ENCODE data around the gene SDK1.
"Not testable (repeated sequence)": the region's sequence is repeated elsewhere in the genome, so short reads cannot be mapped to it uniquely, and the experiment has no call there.

SDK1 gene

DNA sequence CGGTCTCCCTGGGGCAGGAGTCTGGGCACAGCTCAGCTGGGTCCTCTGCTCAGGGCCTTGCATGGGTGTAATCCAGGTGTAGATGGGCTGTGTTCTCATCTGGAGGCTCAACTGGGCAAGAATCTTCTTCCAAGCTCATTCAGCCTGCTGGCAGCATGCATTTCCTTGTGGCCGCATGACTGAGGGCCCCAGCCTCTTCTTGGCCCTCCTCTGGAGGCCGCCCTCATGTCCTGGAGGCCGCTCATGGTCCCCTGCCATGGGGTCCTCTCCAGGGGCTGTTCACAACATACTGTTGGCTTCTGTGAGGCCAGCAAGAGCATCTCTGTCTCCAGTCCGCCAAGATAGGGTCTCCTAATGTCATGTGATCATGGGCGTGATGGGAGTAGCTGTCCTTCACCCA is 943.6 kb downstream of the SDK1 start:
- DNase-seq (ENCODE audit: low read depth in 2 of 2): no peak

DNA sequence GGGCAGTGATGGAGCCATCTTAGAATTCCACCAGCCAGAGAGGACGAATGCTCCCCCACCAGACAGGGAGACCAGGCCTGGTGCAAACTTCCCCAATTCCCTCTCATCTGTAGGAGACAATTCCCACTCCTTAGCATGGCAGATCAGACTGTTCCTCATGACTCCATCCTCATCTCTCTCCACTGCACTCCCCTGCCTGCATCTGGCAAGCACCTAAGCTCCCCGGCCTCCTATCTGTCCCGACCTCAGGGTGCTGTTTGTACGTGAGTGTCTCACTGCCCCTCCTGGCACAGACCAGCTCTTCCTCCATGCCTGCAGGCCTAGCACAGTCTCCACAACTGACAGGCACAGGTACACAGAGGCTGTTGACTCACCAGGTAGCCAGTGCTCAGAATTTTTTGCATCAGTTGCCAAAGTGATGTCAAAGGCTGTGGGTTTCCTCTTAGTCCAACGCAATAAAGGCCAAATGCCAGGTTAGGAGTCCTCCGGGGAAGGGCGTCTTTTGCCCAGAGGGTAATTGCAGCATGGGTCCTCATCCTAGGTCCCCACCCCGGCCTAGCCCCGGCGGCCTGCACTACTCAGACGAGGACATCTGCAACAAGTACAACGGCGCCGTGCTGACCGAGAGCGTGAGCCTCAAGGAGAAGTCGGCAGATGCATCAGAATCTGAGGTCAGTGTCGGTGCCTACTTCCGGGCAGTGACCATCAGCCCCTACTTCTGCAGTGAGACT is 944.2 kb downstream of the SDK1 start:
- no peak for DNase-seq (ENCODE audit: low read depth in 2 of 2)

DNA sequence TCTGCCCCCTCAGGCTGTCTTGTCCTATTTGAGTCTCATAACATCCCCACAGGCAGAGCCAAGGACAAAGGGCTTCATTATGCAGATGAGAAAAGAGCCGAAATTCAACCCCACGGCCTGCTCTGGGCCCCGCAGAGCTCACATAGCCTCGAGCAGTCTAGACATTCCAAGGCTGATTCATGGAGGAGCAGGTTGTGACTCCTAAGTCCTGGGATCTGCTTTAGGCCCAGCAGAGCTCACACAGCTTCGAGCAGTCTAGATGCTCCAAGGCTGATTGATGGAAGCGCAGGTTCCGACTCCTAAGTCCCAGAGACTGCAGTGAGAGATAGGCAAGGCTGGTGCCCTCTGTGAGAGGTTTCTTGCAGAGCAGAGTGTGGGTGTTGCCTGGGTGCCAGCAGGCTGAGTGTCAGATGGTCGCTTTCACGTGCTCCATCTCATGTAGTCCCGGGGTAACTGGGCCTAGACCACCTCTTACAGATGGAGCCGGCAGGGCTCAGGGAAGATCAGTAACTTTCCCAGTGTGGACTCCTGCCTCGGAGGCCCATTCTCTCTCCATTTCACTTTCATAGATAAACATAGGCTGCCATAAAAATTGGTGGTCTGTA is 944.9 kb downstream of the SDK1 start:
- no peak for DNase-seq (ENCODE audit: low read depth in 2 of 2)

DNA sequence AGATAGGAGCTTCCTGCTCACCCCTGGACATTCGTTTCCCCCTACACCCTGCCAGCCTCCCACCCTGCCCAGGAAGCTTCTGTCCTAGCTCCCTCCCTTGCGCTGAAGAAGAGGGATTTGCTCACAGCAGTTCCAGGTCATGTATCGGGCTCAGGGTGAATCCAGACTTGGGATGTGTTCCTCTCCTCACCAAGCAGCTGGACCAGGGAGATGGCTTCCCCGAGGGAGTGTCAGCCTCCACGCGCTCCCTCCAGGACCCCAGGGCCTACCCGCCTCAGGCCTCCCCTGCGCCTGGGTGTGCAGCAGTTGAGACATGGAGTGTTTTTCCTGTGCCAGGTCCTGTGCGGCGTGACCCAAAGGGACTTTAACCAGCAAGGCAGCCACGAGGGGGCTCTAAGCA is 945.5 kb downstream of the SDK1 start:
- DNase-seq (ENCODE audit: low read depth in 2 of 2): no peak

DNA sequence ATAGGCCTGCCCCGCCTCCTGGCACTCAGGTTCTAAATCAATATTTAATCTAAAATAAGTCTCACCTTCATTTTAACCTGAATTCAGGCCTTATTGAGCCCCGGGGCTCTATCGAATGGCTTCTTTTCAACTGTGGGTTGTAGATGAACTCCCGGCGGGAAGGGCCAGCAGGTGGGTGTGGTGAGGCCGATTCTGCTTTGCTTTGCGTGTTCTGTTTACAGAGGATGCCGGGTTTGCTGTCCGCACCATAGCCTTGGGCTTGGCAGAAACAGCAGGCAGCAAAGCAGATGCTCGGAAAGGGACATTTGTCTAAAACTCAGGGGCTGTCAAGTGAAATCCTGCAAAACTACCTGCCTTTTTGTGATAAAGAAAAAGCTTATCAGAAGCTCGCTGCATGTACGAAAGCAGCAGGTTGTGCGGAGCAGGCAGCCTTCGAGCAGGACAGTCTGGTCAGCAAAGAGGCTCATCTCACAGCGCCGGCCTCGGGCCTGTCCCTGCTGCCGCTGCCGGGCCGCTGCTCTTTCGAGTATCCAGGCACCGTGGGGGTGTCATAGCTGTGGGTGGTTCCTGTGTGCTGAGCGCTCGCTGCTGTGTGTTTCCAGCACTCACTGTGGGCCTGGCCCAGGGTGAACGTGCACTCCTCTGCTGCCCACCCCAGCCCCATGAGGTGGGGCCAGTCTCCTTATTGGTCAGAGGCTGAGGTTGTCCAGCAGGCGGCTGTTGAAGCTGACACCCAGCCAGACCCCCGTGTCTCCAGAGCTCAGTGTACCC is 946.2 kb downstream of the SDK1 start:
- no peak for DNase-seq (ENCODE audit: low read depth in 2 of 2)

DNA sequence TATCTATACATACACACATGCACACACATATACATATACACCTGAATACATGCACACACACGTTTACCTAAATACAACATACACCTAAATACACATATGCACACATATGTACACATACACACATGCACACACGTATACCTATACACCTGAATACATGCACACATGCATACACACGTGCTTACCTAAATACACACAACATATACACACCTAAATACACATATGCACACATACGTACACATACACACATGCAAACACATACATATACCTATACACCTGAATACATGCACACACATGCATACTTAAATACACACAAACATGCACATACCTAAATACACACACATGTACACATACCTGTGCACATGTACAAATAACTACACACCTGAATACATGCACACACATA is 947.2 kb downstream of the SDK1 start:
- DNase-seq (ENCODE audit: low read depth in 2 of 2): no peak

DNA sequence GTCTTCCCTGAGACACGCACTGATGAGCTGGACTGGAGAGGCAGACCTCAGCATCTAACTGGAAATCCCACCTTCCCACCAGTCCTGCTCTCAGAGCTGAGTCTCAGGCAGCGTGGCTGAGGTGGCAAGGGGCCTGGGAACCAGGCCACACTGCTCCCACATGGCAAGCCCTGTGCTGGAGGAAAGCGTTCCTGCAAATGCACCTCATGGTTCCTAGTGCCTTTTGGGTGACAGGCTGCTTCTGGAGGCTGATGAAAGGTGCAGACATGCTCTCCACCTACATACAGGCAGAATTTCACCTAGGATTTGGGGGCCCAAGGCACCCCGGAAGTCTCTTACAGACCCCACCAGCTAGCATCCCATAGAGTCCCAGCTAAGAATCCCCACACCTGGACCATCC is 948.2 kb downstream of the SDK1 start:
- DNase-seq (ENCODE audit: low read depth in 2 of 2): no peak

DNA sequence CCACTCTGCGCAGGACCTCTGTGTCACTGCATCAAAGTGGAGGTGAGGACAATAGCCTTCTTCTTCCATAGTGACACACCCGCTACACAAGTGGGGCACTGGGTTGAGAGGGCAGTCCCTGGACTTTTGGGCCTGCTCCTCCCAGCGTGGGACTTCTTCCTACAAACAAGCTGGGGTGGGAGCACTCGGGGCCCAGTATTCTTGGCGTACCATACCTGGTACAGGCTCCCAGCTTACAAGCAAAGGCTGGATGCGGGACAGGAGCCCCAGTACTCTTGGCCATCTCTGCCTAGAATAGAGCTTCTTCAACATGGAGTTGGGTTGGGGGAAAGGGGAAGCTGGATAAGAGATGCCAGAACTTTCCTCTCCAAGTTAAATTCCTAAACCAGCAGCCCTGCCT is 954.3 kb downstream of the SDK1 start:
- DNase-seq (ENCODE audit: low read depth in 2 of 2): no peak

DNA sequence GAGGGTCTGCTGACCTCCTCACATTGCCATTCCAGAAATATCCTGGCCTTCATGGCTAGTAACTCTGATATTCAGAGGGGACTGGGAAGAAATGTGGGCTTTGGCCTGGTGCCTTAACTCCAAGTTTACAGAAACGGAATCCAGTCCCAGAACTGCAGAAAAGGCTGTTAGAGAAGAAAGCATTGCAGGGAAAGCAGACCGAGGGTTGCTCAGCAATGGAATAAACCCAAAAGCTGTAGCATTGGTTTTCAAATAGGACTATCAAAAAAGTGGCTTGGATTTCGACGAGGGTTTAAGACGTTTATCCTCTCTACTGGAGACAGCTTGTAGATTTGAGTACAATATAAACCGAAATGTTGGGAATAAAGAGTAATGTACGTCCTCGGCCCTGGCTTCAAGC is 955.2 kb downstream of the SDK1 start:
- no peak for DNase-seq (ENCODE audit: low read depth in 2 of 2)

DNA sequence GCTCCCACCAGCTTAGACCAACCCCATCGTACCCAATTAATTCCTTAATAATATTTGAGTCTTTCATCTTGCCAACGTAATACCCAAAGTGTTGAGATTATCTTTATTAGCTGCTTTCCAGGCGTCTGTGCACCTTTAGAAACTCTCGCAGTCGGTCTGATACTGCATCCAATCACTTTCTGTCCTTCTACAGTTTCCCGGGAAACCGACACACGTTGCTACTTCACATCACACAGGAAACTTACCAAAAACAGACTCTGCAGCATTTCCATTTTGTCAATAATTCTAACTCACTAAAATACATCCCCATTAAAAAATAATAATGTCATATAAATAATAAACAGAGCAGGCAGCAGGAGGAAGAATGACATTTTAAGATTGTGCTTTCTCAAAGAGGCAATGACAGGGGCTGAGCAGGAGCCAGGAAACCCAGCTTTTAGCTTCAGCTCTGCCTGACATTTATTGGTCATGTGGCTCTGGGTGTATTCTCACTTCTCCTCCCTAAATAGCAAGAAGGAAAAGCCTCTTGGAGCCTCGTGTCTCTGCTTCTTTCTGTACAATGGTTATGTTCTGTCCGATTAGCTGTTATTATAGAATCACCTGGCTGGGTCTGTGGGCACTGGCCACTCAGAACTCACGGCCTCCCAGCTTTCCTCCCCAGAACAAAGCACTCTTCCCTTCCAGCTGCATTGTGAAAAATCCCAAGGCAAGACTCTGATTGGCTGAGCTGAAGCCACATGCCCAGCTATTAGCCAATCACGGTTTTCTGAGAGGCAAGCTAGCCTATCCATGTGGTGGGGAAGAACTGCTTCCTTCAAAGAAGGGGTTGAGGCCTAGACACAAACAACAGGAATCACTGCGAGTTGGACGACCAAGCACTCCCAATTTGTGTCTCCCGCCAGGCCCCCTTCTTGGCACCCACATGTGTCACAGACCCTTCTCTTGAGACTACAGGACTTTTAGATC is 956.4 kb downstream of the SDK1 start:
- no peak for DNase-seq (ENCODE audit: low read depth in 2 of 2)

DNA sequence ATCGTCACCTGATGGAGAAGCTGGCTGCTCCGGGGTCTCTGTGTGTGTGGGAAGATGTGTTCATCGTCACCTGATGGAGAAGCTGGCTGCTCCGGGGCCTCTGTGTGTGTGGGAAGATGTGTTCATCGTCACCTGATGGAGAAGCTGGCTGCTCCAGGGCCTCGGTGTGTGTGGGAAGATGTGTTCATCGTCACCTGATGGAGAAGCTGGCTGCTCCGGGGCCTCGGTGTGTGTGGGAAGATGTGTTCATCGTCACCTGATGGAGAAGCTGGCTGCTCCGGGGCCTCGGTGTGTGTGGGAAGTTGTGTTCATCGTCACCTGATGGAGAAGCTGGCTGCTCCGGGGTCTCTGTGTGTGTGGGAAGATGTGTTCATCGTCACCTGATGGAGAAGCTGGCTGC is 959.1 kb downstream of the SDK1 start:
- not testable (repeated sequence) for DNase-seq (ENCODE audit: low read depth in 2 of 2)

DNA sequence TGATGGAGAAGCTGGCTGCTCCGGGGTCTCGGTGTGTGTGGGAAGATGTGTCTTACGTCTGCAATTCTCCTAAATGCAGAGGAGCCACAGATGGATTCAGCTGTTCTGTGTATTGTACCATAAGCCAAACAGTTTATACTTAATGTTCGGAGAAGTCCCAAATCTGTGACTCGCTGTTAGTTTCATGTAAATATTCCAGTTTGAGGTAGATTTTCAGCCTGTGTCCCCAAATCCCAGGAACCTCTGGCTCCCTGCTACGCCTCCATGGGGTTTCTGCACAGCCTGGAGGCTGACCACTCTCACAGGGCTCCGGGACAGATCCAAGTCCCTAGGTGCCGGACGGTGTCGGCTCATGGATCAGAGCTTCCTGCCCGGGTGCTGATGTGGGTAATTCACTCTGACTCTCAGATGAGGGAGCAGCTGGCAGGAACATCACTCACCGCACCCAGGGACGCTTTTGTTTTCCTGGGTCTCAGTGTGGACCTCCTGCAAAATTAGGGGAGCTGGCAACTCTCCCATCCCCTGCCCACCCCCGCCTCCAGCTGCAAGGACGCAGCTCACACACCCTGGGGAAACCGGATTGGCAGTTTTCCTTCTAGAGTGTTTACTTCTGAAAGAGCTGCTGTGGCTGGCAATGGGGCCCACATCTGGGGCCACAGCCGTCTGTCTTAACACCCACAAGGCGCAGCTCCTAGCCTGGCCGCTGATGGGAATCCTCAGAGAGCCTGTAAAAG is 960.0 kb downstream of the SDK1 start:
- DNase-seq (ENCODE audit: low read depth in 2 of 2): no peak

DNA sequence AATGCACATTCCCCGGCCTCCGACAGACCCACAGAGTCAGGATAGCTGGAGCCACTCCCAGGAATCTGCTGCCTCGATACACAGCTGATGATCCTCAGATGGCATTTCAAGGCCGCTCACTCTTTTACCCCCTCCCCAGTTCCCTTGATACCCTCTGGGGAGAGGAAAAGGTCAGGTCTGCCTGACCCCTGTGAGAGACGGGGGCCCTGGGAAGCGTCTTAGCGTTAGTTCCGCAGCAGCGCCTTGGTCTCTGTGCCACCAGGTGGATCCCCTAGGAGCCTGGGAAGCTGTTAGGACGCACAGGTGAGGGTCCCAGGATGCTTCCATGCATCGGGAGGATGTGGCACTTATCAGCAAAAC is 960.5 kb downstream of the SDK1 start:
- DNase-seq (ENCODE audit: low read depth in 2 of 2): no peak

DNA sequence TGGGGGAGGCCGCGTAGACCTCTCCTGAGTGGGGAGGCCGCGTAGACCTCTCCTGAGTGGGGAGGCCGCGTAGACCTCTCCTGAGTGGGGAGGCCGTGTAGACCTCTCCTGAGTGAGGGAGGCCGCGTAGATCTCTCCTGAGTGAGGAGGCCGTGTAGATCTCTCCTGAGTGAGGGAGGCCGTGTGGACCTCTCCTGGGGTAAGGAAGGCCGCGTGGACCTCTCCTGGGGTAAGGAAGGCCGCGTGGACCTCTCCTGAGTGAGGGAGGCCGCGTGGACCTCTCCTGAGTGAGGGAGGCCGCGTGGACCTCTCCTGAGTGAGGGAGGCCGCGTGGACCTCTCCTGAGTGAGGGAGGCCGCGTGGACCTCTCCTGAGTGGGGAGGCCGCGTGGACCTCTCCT is 963.2 kb downstream of the SDK1 start:
- not testable (repeated sequence) for DNase-seq (ENCODE audit: low read depth in 2 of 2)

DNA sequence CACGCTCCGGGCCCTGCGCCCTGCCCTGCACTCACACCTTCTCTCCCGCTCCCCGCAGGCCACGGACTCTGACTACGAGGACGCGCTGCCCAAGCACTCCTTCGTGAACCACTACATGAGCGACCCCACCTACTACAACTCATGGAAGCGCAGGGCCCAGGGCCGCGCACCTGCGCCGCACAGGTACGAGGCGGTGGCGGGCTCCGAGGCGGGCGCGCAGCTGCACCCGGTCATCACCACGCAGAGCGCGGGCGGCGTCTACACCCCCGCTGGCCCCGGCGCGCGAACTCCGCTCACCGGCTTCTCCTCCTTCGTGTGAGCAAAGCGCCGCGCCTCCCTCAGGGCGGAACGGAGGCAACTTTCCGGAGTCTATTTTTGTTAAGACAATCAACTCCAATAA is 964.0 kb downstream of the SDK1 start:
- no peak for DNase-seq (ENCODE audit: low read depth in 2 of 2)

DNA sequence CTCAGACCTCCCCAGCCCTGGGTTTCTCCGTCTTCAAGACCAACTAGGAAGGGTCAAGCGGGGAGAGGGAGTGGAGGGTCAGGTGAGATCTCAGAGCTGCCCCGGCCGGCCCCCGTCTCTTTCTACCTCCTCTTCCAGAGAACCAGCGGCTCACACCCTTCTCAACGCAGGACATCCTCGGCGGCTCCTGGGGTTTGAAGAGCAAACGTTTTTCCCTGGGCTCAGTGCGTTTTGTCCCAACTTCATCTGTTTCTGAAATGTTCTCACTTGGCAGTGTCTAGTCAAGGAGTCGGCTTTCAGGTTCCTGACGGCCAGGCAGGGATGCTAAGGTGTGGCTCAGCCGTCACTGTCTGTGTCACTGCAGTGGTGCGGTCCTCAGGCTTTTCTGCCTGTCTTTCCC is 964.6 kb downstream of the SDK1 start:
- no peak for DNase-seq (ENCODE audit: low read depth in 2 of 2)

DNA sequence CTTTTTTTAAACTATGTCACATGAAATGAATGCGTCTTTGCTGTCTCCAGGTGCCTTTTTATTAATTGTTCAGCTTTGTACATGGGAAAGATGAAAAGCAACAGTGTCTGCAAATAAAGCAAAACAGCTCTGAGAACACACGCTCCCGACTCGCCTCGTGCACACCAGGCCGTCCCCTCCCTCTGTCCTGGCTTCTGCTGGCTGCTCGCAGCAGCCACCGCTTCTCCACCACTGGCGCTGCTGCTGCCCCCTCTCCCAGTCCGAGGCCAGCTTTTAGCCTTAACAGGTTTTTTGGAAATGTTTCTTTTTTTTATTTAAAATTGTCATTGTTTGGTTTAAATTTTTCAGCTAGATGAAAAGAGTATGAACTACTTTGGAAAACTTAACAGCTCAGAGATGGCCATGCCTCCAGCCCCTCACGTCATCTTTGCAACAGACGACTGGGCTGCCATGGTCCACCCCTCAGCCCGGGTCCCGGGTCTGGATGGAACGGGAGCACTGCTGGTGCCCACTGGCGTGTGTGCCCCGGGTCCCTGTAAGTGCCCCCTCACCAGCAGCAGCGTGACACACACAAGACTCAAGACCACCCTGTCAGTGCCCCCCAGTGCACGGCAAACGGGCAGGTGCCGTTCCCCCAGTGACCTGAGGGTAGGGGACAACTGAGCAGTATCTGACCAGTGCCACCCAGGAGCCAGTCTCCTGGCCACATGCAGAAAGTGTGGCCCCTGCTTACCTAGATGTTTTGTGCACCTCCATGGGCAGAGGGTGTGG is 965.4 kb downstream of the SDK1 start:
- no peak for DNase-seq (ENCODE audit: low read depth in 2 of 2)

DNA sequence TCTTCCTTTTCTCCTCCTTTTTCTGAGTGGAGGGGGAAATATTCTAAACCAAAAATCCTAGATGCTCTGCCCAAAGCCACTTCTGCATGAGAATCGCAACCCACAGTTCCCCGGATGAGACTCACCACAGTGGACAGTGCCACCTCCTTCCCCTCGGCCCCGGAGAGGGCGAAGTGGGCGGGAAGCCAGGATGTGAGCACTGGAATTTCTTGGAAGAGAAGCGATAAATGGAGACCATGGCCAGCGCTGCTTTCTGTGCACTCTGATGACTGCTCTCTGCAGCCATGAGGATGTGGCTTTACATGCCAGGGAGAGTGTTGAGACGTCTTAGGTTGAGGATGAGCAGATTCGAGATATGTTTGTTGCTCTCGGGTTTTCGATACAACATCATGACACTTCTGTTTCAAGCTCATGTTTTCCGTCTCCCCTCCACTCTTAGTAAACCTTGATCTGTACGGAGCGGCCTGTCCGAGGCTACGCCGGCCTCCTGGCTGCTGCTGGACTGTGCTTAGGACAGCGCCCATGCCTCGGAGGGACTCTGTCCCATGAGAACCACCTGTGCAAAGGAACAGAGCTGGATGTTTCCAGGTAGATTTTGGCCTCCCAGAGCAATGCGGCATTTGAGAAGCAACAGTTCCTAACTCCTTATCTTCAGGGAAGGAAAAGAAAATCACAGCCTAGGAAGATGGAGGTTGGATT is 966.4 kb downstream of the SDK1 start:
- DNase-seq (ENCODE audit: low read depth in 2 of 2): no peak

DNA sequence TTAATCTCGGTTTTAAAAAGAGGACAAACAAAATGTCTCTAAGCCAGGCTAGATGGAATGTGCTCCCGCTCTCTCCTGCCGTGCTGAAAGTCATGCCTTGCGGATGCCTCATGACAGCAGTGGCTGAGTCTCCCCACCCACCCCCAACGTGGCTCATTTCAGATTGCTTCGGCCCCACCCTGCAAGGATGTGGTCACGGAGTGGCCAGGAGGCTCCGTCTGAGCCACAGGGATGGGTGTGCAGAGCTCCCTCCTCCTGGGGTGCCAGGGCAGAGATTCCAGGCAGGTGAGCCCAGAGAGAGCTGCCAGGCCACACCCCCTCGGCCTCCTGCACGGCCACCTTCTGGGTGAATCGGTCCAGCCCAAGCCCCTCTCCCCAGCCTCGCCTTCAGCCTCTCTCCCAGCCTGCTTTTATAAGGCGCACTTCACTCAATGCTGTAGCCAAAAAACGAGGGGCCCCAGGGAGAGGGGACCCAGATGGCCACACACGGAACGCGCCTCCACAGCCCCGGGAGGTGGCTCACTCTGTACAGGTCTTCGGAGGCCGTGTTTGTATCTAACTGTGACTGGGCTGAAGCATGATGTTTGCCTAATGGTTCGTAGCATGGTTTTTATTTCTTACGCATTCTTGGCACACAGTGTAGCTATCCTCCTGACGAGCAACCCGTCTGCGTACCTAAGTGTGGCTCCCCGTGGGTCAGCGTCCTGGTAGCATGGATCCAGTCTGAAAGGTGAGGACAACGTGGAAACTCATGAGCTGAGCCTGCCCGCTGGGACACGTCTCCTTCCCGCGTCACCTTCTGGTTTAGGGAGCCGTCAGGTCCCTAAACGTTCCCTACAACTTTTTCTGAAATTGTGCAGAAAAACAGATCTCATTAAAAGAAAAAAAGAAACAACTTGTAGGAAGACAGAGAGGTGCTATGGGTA is 967.3 kb downstream of the SDK1 start:
- no peak for DNase-seq (ENCODE audit: low read depth in 2 of 2)
